ENCODE data around the gene TSPAN9. TPM values are rescaled to one million over a fixed set of nuclear protein-coding genes. Genes with fewer than 3 reads are reported as not detected.

Gene TSPAN9
- total and polyA plus RNA-seq, 4 donors: 23.0 to 72.3 (median 33.9) TPM

DNA sequence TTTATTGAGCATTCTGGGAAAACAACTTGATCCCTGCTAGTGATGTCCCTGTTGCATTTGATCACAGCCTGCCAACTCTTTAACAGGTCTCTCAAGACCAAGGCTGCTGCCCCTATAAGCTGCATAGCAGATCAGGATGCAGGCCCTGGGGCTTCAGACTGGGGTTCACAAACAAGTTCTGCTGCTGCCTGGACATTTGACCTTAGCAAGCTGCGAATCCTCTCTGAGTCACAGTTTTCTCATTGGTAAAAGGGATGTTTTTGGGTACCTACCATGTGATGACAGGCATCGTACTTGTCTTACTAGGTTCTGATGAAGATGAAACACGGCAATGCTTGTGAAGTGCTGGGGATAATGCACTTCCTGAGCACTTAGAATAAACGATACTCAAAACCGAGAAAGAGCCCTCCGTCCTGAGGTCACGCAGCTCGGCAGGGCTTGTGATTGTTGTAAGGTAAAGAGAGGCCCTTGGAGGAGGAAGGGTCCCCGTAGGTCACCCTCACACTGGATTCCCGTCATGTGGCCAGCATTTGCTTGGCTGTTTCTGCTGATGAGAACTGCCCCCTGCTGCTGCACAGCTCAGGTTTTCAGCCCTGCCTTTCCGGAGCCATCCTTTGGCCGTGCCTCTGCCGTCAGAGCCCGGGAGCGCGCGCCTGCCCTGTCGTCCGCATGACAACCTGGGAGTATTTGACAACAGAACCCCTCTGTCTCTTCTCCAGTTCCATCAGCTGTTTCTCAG, 39.1 kb downstream of the TSPAN9 start:
- H3K9me3 ChIP-seq (ENCODE audit: control insufficient read depth in 4 of 4, insufficient read depth in 3 of 4, low read length in 3 of 4): no peaks in the 10 kb centered on the region
- H3K27ac ChIP-seq (ENCODE audit: low read depth in 1 of 2, low read length in 1 of 2): peak overlapping the region; percentile 46 to 81
- ATAC-seq (ENCODE audit: insufficient read depth, low FRiP score) (no peak), DNase-seq (no peak)
- no peak overlapping the region for H3K9ac ChIP-seq (ENCODE audit: insufficient read depth in 1 of 2, low read length in 2 of 2)
- TF ChIP-seq, protein P1, sequence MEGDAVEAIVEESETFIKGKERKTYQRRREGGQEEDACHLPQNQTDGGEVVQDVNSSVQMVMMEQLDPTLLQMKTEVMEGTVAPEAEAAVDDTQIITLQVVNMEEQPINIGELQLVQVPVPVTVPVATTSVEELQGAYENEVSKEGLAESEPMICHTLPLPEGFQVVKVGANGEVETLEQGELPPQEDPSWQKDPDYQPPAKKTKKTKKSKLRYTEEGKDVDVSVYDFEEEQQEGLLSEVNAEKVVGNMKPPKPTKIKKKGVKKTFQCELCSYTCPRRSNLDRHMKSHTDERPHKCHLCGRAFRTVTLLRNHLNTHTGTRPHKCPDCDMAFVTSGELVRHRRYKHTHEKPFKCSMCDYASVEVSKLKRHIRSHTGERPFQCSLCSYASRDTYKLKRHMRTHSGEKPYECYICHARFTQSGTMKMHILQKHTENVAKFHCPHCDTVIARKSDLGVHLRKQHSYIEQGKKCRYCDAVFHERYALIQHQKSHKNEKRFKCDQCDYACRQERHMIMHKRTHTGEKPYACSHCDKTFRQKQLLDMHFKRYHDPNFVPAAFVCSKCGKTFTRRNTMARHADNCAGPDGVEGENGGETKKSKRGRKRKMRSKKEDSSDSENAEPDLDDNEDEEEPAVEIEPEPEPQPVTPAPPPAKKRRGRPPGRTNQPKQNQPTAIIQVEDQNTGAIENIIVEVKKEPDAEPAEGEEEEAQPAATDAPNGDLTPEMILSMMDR (IDR thresholded peaks at IDR 0.05; ENCODE audit: control extremely low read depth, extremely low read depth): no peak
- peaks cover 11 to 33% (median 21%) of the 10 kb centered on the region in 5 donors for H3K4me1 ChIP-seq (ENCODE audit: control insufficient read depth in 5 of 5, insufficient read depth in 5 of 5, low read length in 5 of 5)
- H3K27me3 ChIP-seq (ENCODE audit: control insufficient read depth in 3 of 3, insufficient read depth in 3 of 3, low read length in 2 of 3): no peaks in the 10 kb centered on the region
- H3K4me3 ChIP-seq: no peak overlapping the region
- WGBS, 2 donors: 46 to 58% methylated on average over 19 of the region's 19 CpGs
- H3K36me3 ChIP-seq (ENCODE audit: control insufficient read depth in 4 of 4, insufficient read depth in 4 of 4, low read length in 4 of 4): peaks cover 0 to 6% (median 3%) of the 10 kb centered on the region in 4 donors

DNA sequence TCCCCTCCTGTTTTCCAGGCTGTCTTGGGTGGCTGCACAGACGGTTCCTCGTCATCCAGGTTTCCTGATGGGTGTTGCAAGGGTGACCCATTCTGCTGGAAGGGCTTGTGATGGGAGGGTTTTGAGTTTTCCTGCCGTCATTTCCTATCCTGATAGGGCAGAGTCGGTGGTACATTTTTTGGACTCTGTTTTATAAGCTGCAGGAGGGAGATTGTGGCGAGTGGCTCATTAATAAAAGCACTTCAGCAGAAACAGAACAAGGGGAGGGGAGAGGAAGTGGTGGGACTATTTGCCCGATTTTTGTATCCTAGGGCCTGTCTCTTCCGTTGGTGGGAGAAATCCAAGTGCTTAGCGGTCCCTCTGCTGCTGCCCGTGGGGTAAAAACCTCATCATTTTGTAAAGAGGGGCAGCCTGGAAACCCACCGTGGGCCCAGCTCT, 40.0 kb downstream of the TSPAN9 start:
- H3K27ac ChIP-seq (ENCODE audit: low read depth in 1 of 2, low read length in 1 of 2): peak overlapping the region; percentile 46 to 81

DNA sequence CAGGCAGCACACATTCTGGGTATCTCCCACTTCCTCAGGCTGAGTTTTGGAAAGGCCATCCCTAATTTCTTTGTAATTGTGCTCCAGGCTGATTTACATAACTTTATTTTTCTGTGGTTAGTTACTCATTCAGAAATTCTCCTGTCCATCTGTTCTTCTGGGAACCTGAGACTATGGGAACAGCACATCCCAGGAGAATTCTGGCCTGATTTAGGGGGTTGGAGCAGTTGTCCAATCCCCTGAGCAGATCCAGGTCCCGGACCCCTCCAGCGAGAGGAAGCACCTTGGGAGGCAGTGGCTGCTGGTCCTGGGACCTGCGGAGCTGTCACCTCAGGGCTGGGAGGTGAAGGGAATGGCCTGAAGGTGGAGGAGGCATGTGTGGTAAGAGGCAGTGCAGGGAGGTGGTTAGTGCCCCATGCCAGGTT, 40.4 kb downstream of the TSPAN9 start:
- Histone ChIP-seq H3K36me3 (ENCODE audit: control insufficient read depth in 4 of 4, insufficient read depth in 4 of 4, low read length in 4 of 4) (peaks cover 0 to 6% (median 3%) of the 10 kb centered on the region in 4 donors), H3K4me3 (no peak overlapping the region), H3K9me3 (ENCODE audit: control insufficient read depth in 4 of 4, insufficient read depth in 3 of 4, low read length in 3 of 4) (no peaks in the 10 kb centered on the region), H3K9ac (ENCODE audit: insufficient read depth in 1 of 2, low read length in 2 of 2) (no peak overlapping the region), H3K27ac (ENCODE audit: low read depth in 1 of 2, low read length in 1 of 2) (peak overlapping the region; percentile 46 to 71), H3K4me1 (ENCODE audit: control insufficient read depth in 5 of 5, insufficient read depth in 5 of 5, low read length in 5 of 5) (peaks cover 14 to 33% (median 23%) of the 10 kb centered on the region in 5 donors), H3K27me3 (ENCODE audit: control insufficient read depth in 3 of 3, insufficient read depth in 3 of 3, low read length in 2 of 3) (no peaks in the 10 kb centered on the region)
- WGBS, 2 donors: 76 to 84% methylated on average over 3 of the region's 3 CpGs
- TF ChIP-seq, protein P1 (IDR thresholded peaks at IDR 0.05; ENCODE audit: control extremely low read depth, extremely low read depth): no peak
- DNase-seq (no peak), ATAC-seq (ENCODE audit: insufficient read depth, low FRiP score) (no peak)

More for the DNA sequence above, 40.0 kb downstream of the TSPAN9 start:
- no peaks in the 10 kb centered on the region for H3K27me3 ChIP-seq (ENCODE audit: control insufficient read depth in 3 of 3, insufficient read depth in 3 of 3, low read length in 2 of 3)
- TF ChIP-seq, protein P1 (IDR thresholded peaks at IDR 0.05; ENCODE audit: control extremely low read depth, extremely low read depth): no peak
- H3K9me3 ChIP-seq (ENCODE audit: control insufficient read depth in 4 of 4, insufficient read depth in 3 of 4, low read length in 3 of 4): no peaks in the 10 kb centered on the region
- no peak overlapping the region for H3K4me3 ChIP-seq
- 19 to 28% methylated on average over 10 of the region's 10 CpGs for WGBS, 2 donors
- H3K9ac ChIP-seq (ENCODE audit: insufficient read depth in 1 of 2, low read length in 2 of 2): no peak overlapping the region
- H3K4me1 ChIP-seq (ENCODE audit: control insufficient read depth in 5 of 5, insufficient read depth in 5 of 5, low read length in 5 of 5): peaks cover 14 to 33% (median 21%) of the 10 kb centered on the region in 5 donors
- DNase-seq (peak in 2 of 3 donors; percentile 35 to 50), ATAC-seq (ENCODE audit: insufficient read depth, low FRiP score) (no peak)
- H3K36me3 ChIP-seq (ENCODE audit: control insufficient read depth in 4 of 4, insufficient read depth in 4 of 4, low read length in 4 of 4): peaks cover 0 to 6% (median 3%) of the 10 kb centered on the region in 4 donors
